Lung (tissue), 12 donors: Measurements from ENCODE around the gene TGFBR3. TPM values are rescaled to one million over a fixed set of nuclear protein-coding genes. Genes with fewer than 3 reads are reported as not detected.

Experiments used
- ATAC-seq: fragments of 200-7000 bp; cut with Tn5 transposase; one replicate; pipeline ENCODE4 v1.9.1; 2020; ENCODE audit warnings: moderate number of reproducible peaks; ENCODE audit not compliant: insufficient read depth, low FRiP score
- DNase-seq, 3 donors: peaks; one replicate each; pipeline ENCODE4 v3.0.0-alpha.2; 2013 to 2017
- H3K27ac ChIP-seq, 2 donors: one replicate each; pipeline ENCODE4 v1.5.1; 2013; ENCODE audit warnings: mild to moderate bottlenecking in 2 of 2, moderate library complexity in 2 of 2, control low read depth in 1 of 2, inconsistent platforms in 1 of 2, low read depth in 1 of 2, low read length in 1 of 2
- H3K27me3 ChIP-seq, 3 donors: one replicate each; pipeline ENCODE4 v1.5.1; 2013; ENCODE audit warnings: low read length in 2 of 3; ENCODE audit not compliant: control insufficient read depth in 3 of 3, insufficient read depth in 3 of 3
- H3K36me3 ChIP-seq, 4 donors: one replicate each; pipeline ENCODE4 v1.5.1; 2013; ENCODE audit warnings: low read length in 4 of 4, mild to moderate bottlenecking in 1 of 4, moderate library complexity in 1 of 4; ENCODE audit not compliant: control insufficient read depth in 4 of 4, insufficient read depth in 4 of 4
- H3K4me1 ChIP-seq, 5 donors: one replicate each; pipeline ENCODE4 v1.5.1; 2013; ENCODE audit warnings: low read length in 5 of 5, mild to moderate bottlenecking in 2 of 5, moderate library complexity in 1 of 5; ENCODE audit not compliant: control insufficient read depth in 5 of 5, insufficient read depth in 5 of 5
- H3K4me3 ChIP-seq: one replicate; pipeline ENCODE4 v1.5.1; 2013; ENCODE audit warnings: mild to moderate bottlenecking, control low read depth, moderate library complexity
- H3K9ac ChIP-seq, 2 donors: one replicate each; pipeline ENCODE4 v1.5.1; 2013; ENCODE audit warnings: low read length in 2 of 2, control low read depth in 1 of 2; ENCODE audit not compliant: insufficient read depth in 1 of 2
- H3K9me3 ChIP-seq, 4 donors: one replicate each; pipeline ENCODE4 v1.5.1; 2013; ENCODE audit warnings: low read length in 3 of 4, mild to moderate bottlenecking in 1 of 4, moderate library complexity in 1 of 4; ENCODE audit not compliant: control insufficient read depth in 4 of 4, insufficient read depth in 3 of 4
- CTCF ChIP-seq: IDR thresholded peaks from 2 replicates; pipeline ENCODE4 v1.5.1; 2012; ENCODE audit warnings: mild to moderate bottlenecking; ENCODE audit errors: control extremely low read depth, extremely low read depth
- WGBS, 2 donors: extraction: QIAGEN DNeasy Blood & Tissue Kit; methylation state at CpG; one replicate each; pipeline ENCODE4 v1.1.7; 2013; 5-methylcytosine and 5-hydroxymethylcytosine counted together
- polyA plus RNA-seq, 2 donors: library from polyadenylated mRNA; stranded (reverse); fragments of 200-250 nt; gene quantifications; one replicate each; pipeline ENCODE4 v1.2.1, GENCODE V29; 2013
- total RNA-seq, 2 donors: library from RNA; depleted of rRNA in 1 of 2; stranded (reverse); fragments of >200 nt in 1 of 2; gene quantifications; one replicate each; pipeline ENCODE4 v1.2.1, GENCODE V29; 2014 to 2021
- donor health status: control.
- donor health status: control.
- donor health status: Bipolar disorder and iron deficiency.
- donor health status: healthy.
- donor health status: DM: yes; HTN: yes; CAD: no.

TGFBR3 gene
- total and polyA plus RNA-seq, 4 donors, result 13.1 to 99.6 (median 26.5) TPM

DNA sequence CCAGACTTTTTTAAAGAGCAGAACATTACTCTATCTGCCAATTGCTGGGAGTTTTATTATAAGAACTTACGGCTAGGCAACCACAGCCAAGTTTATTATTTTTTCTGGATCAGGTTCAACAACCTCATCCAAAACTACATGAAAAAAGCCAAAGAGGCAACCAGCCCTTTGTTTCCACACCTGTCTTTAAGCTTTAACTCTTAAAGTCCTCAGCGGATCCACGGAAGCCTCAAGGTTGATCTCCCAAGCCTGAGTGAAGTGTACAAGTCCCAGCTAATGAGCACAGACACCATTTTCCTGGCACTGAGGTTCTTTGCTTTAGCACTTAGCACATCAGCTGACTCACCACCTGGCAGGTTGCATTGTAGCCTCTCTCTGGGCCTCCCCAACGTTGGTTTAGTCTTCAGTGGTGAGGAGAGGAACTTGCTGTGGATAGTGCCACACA, 143.1 kb downstream of the TGFBR3 start:
- H3K9me3 ChIP-seq, result peaks cover 0 to 2% (median 0%) of the 10 kb centered on the region in 4 donors
- no peak for TF ChIP-seq CTCF
- ATAC-seq (no peak), DNase-seq (peak in 2 of 3 donors; percentile 64 to 70)
- WGBS, 2 donors, result 56 to 66% methylated on average over 4 of the region's 4 CpGs
- no peaks in the 10 kb centered on the region for H3K27me3 ChIP-seq
- H3K9ac ChIP-seq, result no peak overlapping the region
- H3K36me3 ChIP-seq, result peaks cover 0 to 10% (median 4%) of the 10 kb centered on the region in 4 donors
- no peak overlapping the region for H3K4me3 ChIP-seq
- H3K4me1 ChIP-seq, result peaks cover 4 to 41% (median 27%) of the 10 kb centered on the region in 5 donors
- H3K27ac ChIP-seq, result peak overlapping the region in 1 of 2 donors; percentile 27

DNA sequence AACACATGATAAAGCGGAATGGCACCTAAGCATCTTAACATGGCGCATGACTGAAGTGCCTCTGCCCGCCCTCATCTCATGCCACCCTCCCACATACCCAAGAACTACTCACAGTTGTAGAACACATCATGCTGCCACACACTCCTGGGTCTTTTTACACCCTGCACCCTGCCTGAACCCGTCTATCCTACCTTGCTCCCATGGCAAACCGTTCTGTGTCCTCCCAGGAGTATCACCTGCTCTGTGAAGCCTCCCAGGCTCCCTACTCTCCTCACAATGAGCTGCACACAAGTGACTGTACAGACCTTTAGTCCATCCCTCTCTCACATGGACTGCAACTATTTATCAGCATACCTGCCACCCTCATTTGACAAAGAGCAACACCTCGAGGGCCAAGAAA, 144.0 kb downstream of the TGFBR3 start:
- TF ChIP-seq CTCF, result no peak

DNA sequence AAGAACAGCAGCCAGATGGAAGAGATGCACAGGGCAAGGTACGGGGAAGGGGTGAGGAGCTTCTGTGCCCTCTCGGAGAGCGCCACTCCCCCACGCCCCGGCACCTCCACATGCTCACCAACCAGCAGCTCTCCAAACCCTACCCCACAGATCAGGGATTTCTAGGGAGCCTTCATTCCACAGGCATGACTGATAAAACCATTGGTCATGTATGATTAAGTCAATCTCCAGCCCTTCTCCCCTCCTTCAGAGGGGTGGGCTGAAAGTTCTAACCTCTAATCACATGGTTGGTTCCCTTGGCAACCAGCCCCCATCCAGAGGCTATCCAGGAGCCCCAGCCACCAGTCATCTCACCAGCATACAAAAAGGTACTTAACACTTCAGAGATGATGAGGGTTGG, 144.7 kb downstream of the TGFBR3 start:
- peaks cover 4 to 40% (median 34%) of the 10 kb centered on the region in 5 donors for H3K4me1 ChIP-seq
- H3K36me3 ChIP-seq, result peaks cover 0 to 12% (median 2%) of the 10 kb centered on the region in 4 donors
- no peak overlapping the region for H3K27ac ChIP-seq
- no peak overlapping the region for H3K9ac ChIP-seq
- TF ChIP-seq CTCF, result no peak
- 100% methylated on average over 5 of the region's 5 CpGs for WGBS, 2 donors
- DNase-seq, result no peak
- peaks cover 0 to 2% (median 0%) of the 10 kb centered on the region in 4 donors for H3K9me3 ChIP-seq
- no peak overlapping the region for H3K4me3 ChIP-seq
- ATAC-seq, result no peak
- no peaks in the 10 kb centered on the region for H3K27me3 ChIP-seq

More for the DNA sequence above, 144.0 kb downstream of the TGFBR3 start:
- Histone ChIP-seq H3K9ac (no peak overlapping the region), H3K9me3 (peaks cover 0 to 2% (median 0%) of the 10 kb centered on the region in 4 donors), H3K4me1 (peaks cover 4 to 40% (median 30%) of the 10 kb centered on the region in 5 donors), H3K36me3 (peaks cover 0 to 12% (median 3%) of the 10 kb centered on the region in 4 donors), H3K27me3 (no peaks in the 10 kb centered on the region), H3K27ac (peak overlapping the region in 1 of 2 donors; percentile 16), H3K4me3 (no peak overlapping the region)
- DNase-seq (no peak), ATAC-seq (no peak)
- 91 to 94% methylated on average over 6 of the region's 6 CpGs for WGBS, 2 donors

DNA sequence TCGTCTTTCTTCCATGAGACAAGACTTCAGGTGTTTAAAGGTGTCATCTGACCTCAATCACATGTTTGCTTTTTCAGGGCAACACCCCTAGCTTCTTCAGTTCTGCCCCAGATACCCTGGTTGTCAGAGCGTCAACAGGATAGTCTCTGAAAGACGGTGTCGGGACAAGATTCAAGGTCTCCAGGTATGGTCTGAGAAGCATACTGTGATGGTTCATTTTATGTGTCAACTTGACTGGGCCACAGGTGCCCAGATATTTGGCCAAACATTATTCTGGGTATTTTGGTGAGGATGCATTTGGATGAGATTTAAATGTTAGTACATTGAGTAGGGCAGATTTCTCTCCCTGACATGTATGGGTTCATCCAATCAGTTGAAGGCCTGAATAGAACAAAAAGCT, 148.3 kb downstream of the TGFBR3 start:
- Histone ChIP-seq H3K9ac (no peak overlapping the region), H3K4me1 (peaks cover 0 to 25% (median 22%) of the 10 kb centered on the region in 5 donors), H3K27ac (peak overlapping the region; percentile 78 to 95), H3K9me3 (peaks cover 0 to 2% (median 0%) of the 10 kb centered on the region in 4 donors), H3K36me3 (peaks cover 0 to 18% (median 6%) of the 10 kb centered on the region in 4 donors), H3K27me3 (no peaks in the 10 kb centered on the region), H3K4me3 (no peak overlapping the region)
- ATAC-seq, result no peak
- WGBS, 2 donors, result 96% methylated on average over 4 of the region's 4 CpGs
- no peak for DNase-seq
- no peak for TF ChIP-seq CTCF
